ENCODE results near the gene PCBP1. TPM values are rescaled to one million over a fixed set of nuclear protein-coding genes. Genes with fewer than 3 reads are reported as not detected.

PCBP1 gene
- total and polyA plus RNA-seq, 9 of the 15 experiments (the other 6 are each of a cell fraction or from before 2014, with no cell fraction given) = 19.2 to 407 (median 78.1) TPM

DNA sequence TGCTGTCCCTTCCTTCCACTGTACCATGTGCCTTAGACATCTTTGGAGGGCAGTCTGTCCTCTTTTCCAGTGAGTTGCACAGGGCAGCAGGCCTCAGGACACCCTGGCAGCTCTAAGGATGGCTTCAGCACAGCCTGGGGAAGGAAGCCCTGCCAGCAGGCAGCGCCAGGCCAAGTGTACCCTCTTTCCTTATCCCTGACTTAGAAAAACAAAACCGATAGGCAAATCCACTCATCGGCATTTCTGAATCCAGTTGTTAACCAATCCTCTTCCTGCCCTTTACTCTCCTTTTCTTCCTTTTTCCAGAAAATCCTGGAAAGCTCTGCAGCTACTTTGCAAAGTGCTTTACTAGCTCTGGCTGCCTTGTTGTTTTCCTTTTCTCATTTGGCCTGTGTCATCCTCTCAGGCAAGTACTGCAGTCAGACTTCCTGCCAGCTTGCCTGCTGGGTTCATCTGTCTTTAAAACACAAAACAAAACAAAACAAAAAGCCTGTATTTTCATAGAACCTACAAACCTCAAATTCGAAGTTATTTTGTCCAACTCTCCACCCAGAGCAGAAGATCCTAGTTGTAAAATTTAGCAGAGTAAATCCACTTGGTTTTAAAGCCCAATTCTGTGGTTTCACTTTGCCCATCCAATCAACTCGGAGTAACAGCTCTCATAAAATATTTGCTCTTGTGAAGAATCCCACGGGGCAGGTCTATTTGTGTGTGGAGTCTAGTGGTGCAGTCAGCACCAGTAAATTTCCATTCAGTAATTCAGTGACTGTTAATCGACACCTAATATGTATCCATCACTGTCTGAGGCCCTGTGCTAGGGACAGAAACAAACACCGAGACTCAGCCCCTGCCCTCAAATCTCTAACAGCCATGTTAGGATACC is 45.2 kb downstream of the PCBP1 start (continued):
- TF ChIP-seq RBBP5 (IDR thresholded peaks at IDR 0.05; ENCODE audit: borderline replicate concordance, insufficient read depth, low read length, poor library complexity, severe bottlenecking) (peak; percentile 19), KLF1 (tag; IDR thresholded peaks at IDR 0.05) (no peak), RAD21 (CRISPR knock-in tag; conservative IDR thresholded peaks at IDR 0.05 in 1 of 2, IDR thresholded peaks at IDR 0.05 in 1 of 2) (no peak), ZNF699 (CRISPR knock-in tag; IDR thresholded peaks at IDR 0.05; ENCODE audit: insufficient replicate concordance) (no peak), ZFP1 (CRISPR knock-in tag; IDR thresholded peaks at IDR 0.05) (no peak), ZNF3 (CRISPR knock-in tag; IDR thresholded peaks at IDR 0.05) (no peak), SUPT5H (IDR thresholded peaks at IDR 0.05) (peak; percentile 43; the same call in 1 of the 2 replicates), BRF1 (IDR thresholded peaks at IDR 0.05; ENCODE audit: borderline replicate concordance, extremely low read depth, insufficient read length) (no peak), EHMT2 (IDR thresholded peaks at IDR 0.05) (peak; percentile 19; the same call in 1 of the 2 replicates), PHF8 (IDR thresholded peaks at IDR 0.05; ENCODE audit: borderline replicate concordance, low read length) (peak; percentile 17; the same call in 1 of the 2 replicates), KDM2B (CRISPR knock-in tag; IDR thresholded peaks at IDR 0.05) (no peak), GTF2E2 (tag; IDR thresholded peaks at IDR 0.05) (peak; percentile 70)
- TF ChIP-seq, protein P1, sequence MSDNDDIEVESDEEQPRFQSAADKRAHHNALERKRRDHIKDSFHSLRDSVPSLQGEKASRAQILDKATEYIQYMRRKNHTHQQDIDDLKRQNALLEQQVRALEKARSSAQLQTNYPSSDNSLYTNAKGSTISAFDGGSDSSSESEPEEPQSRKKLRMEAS (CRISPR knock-in tag; IDR thresholded peaks at IDR 0.05) = no peak
- TF ChIP-seq, protein P2, sequence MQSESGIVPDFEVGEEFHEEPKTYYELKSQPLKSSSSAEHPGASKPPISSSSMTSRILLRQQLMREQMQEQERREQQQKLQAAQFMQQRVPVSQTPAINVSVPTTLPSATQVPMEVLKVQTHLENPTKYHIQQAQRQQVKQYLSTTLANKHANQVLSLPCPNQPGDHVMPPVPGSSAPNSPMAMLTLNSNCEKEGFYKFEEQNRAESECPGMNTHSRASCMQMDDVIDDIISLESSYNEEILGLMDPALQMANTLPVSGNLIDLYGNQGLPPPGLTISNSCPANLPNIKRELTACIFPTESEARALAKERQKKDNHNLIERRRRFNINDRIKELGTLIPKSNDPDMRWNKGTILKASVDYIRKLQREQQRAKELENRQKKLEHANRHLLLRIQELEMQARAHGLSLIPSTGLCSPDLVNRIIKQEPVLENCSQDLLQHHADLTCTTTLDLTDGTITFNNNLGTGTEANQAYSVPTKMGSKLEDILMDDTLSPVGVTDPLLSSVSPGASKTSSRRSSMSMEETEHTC (IDR thresholded peaks at IDR 0.05) = no peak
- TF ChIP-seq, protein P3, sequence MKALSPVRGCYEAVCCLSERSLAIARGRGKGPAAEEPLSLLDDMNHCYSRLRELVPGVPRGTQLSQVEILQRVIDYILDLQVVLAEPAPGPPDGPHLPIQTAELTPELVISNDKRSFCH (CRISPR knock-in tag; IDR thresholded peaks at IDR 0.05) = no peak
- TF ChIP-seq, protein P3 (tag; IDR thresholded peaks at IDR 0.05) = no peak

Measured in K562 (cell line).